ENCODE measurements around the gene LMTK3.
"Not testable (repeated sequence)": the region's sequence is repeated elsewhere in the genome, so short reads cannot be mapped to it uniquely, and the experiment has no call there.

Gene LMTK3

GRCh38 chr19:48507911-48508439 lies 3.7 kb downstream of the LMTK3 start:
- DNase-seq = no peak

- no peak for DNase-seq
Measured at GRCh38 chr19:48506138-48506733, 5.4 kb downstream of the LMTK3 start.

- DNase-seq = no peak
Measured at GRCh38 chr19:48502350-48503018, 9.2 kb downstream of the LMTK3 start.

- DNase-seq = peak; percentile 57
Measured at GRCh38 chr19:48501494-48502349, 9.9 kb downstream of the LMTK3 start.

- no peak for DNase-seq
Measured at GRCh38 chr19:48500830-48501493, 10.7 kb downstream of the LMTK3 start.

- no peak for DNase-seq
Measured at GRCh38 chr19:48499316-48500090, 12.1 kb downstream of the LMTK3 start.

- DNase-seq = no peak
Measured at GRCh38 chr19:48498595-48499311, 12.9 kb downstream of the LMTK3 start.

- no peak for DNase-seq
Measured at GRCh38 chr19:48497728-48498594, 13.7 kb downstream of the LMTK3 start.

- no peak for DNase-seq
Measured at GRCh38 chr19:48496959-48497727, 14.5 kb downstream of the LMTK3 start.

GRCh38 chr19:48495396-48495795 lies 16.2 kb downstream of the LMTK3 start:
- DNase-seq = no peak

- DNase-seq = no peak
Measured at GRCh38 chr19:48493718-48494401, 17.8 kb downstream of the LMTK3 start.

- peak; percentile 77 for DNase-seq
Measured at GRCh38 chr19:48492925-48493717, 18.5 kb downstream of the LMTK3 start.

GRCh38 chr19:48491793-48492123 lies 19.9 kb downstream of the LMTK3 start:
- no peak for DNase-seq

GRCh38 chr19:48490981-48491792 lies 20.4 kb downstream of the LMTK3 start:
- peak; percentile 54 for DNase-seq

- DNase-seq = peak; percentile 73
Measured at GRCh38 chr19:48489608-48490216, 21.9 kb downstream of the LMTK3 start.

GRCh38 chr19:48488478-48488877 lies 23.2 kb downstream of the LMTK3 start:
- not testable (repeated sequence) for DNase-seq

- DNase-seq = no peak
Measured at GRCh38 chr19:48487948-48488347, 23.7 kb downstream of the LMTK3 start.

Measured in activated T-cell treated with anti-CD3 and anti-CD28 coated beads for 4 hours (primary cell).